GM21737 (cell line): ENCODE data around the gene NEIL1.
"Not testable (repeated sequence)": the region's sequence is repeated elsewhere in the genome, so short reads cannot be mapped to it uniquely, and the experiment has no call there.

Experiments
- ATAC-seq: cut with Tn5 transposase; IDR thresholded peaks from one replicate; pipeline ENCODE4 v1.9.1; 2021; ENCODE audit warnings: mild to moderate bottlenecking, moderate library complexity; ENCODE audit not compliant: unreplicated experiment

NEIL1 gene

GRCh38 chr15:75371486-75371885, 24.6 kb downstream of the NEIL1 start:
- ATAC-seq: no peak

GRCh38 chr15:75371901-75372688, 25.3 kb downstream of the NEIL1 start:
- no peak for ATAC-seq

GRCh38 chr15:75380773-75381172, 33.9 kb downstream of the NEIL1 start:
- no peak for ATAC-seq

- not testable (repeated sequence) for ATAC-seq
Observed at GRCh38 chr15:75383986-75384385, 37.1 kb downstream of the NEIL1 start.

GRCh38 chr15:75389791-75390382, 43.0 kb downstream of the NEIL1 start:
- no peak for ATAC-seq

DNA sequence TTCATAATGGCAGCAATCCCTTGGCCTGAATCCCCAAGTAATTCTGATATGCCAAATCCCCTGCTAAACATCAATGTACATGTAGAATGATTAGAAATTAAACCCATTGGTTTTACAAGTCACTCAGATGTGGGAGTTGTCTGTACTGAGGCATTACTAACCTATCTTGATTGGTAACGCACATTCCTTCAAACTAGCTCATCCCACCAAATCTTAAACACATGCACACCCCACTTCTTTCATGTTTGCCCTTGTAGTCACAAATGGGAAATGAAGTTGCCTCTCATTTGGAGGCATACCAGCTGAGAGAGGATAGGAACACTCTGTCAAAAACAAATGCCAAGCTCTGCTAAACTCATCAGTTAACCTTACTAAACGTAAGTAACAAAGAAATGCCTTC, 50.7 kb downstream of the NEIL1 start:
- ATAC-seq: no peak

DNA sequence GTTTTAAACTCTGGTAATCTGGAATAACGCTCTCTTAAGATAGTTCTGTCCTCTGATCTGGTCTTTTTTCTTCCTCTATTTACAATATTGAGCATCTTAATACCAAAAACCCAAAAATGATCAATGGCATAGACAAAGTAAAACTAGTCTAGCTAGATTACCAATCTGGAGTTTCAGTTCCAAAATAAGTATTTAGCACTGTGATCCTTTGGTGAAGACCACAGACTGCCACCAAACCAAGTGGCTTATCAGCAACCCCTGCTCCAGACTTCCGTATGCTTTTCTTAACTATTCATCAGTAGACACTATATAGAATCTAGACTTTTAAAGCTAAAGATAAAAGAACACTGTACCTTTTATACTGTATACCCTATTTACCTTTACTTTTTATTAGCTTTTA, 57.1 kb downstream of the NEIL1 start:
- no peak for ATAC-seq
